ENCODE measurements around the gene PIGA.

DNA sequence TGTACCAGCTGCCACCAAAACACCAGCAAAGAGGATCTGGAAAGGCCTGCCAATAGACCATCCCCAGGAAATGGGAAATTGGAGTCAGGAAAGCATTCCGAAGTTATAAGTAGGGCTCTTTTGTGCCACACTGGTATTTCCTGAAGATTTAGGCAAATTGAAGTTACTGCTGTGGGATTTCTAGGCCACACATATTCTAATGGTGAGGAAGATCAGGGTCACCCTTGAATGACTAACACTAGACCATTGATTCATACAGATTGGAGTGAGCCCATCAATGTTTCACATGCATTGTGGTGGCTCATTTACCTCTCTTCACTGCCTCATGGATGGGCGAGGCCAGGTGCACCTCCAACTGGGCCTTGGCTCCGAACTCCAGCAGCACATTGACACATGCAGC lies 42.5 kb downstream of the PIGA start:
- TF ChIP-seq, protein P1, sequence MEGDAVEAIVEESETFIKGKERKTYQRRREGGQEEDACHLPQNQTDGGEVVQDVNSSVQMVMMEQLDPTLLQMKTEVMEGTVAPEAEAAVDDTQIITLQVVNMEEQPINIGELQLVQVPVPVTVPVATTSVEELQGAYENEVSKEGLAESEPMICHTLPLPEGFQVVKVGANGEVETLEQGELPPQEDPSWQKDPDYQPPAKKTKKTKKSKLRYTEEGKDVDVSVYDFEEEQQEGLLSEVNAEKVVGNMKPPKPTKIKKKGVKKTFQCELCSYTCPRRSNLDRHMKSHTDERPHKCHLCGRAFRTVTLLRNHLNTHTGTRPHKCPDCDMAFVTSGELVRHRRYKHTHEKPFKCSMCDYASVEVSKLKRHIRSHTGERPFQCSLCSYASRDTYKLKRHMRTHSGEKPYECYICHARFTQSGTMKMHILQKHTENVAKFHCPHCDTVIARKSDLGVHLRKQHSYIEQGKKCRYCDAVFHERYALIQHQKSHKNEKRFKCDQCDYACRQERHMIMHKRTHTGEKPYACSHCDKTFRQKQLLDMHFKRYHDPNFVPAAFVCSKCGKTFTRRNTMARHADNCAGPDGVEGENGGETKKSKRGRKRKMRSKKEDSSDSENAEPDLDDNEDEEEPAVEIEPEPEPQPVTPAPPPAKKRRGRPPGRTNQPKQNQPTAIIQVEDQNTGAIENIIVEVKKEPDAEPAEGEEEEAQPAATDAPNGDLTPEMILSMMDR (IDR thresholded peaks at IDR 0.05) = no peak
- TF ChIP-seq NFYB (CRISPR knock-in tag; conservative IDR thresholded peaks at IDR 0.05; ENCODE audit: low read depth) = no peak

Data from WTC11 (cell line).